Body of pancreas (tissue), 4 donors: Measurements from ENCODE around the gene C6orf136. TPM values are rescaled to one million over a fixed set of nuclear protein-coding genes. Genes with fewer than 3 reads are reported as not detected.
A peak's percentile ranks its signal among the peaks of the same experiment; 100 is the strongest.
"Not testable (repeated sequence)": the region's sequence is repeated elsewhere in the genome, so short reads cannot be mapped to it uniquely, and the experiment has no call there.

Source experiments
- ATAC-seq: fragments of 150-250 bp; one replicate; pipeline ENCODE4 v1.9.1; 2016
- DNase-seq, 4 donors: peaks; one replicate each; pipeline ENCODE4 v3.0.0-alpha.2; 2019
- H3K27ac ChIP-seq, 4 donors: fragments of 200-600 bp; sonication (generic); 1 replicate in 3 of 4; 2 replicates in 1 of 4; pipeline versions ENCODE4 v1.5.1 to v1.6.1; 2016 to 2019; ENCODE audit warnings: mild to moderate bottlenecking in 1 of 4, mixed read lengths in 1 of 4, moderate library complexity in 1 of 4
- H3K27me3 ChIP-seq, 2 donors: fragments of 200-600 bp; sonication (generic); one replicate each; pipeline ENCODE4 v1.6.0; 2016; ENCODE audit warnings: mild to moderate bottlenecking in 1 of 2
- H3K36me3 ChIP-seq, 2 donors: fragments of 200-600 bp; sonication (generic); replicated peaks in 1 of 2; 2 replicates each; pipeline ENCODE4 v1.5.1; 2016; ENCODE audit warnings: low read depth in 2 of 2; ENCODE audit not compliant: insufficient read depth in 1 of 2
- H3K4me1 ChIP-seq: fragments of 200-600 bp; sonication (generic); one replicate; pipeline ENCODE4 v1.6.0; 2016
- H3K4me3 ChIP-seq, 2 donors: fragments of 200-600 bp; sonication (generic); 1 replicate in 1 of 2; 2 replicates in 1 of 2; pipeline ENCODE4 v1.5.1; 2016 to 2019
- H3K9me3 ChIP-seq, 3 donors: fragments of 200-600 bp; sonication (generic); 1 replicate in 2 of 3; 2 replicates in 1 of 3; pipeline ENCODE4 v1.5.1; 2016
- POLR2A ChIP-seq, 3 donors: fragments of 450-650 bp; IDR thresholded peaks; one replicate each; pipeline ENCODE4 v1.6.1; 2016; ENCODE audit warnings: antibody characterized with exemption in 3 of 3, mild to moderate bottlenecking in 2 of 3
- WGBS, 2 donors: methylation state at CpG; one replicate each; pipeline ENCODE4 v1.1.5; 2017; 5-methylcytosine and 5-hydroxymethylcytosine counted together
- intact Hi-C: fragments of 100-400 bp; cut with DNase I; formaldehyde crosslinking; loops from one replicate; pipeline ENCODE4 v1.15.1; 2023
- total RNA-seq, 2 donors: library from RNA; depleted of rRNA; stranded (reverse); fragments of >200 nt; gene quantifications; one replicate each; pipeline ENCODE4 v1.1.0, GENCODE V29; 2016
- TF ChIP-seq, protein P1 (sequence below), 7 experiments: fragments of 450-650 bp in 4 of 7; fragments of 200-600 bp in 3 of 7; sonication (generic) in 3 of 7; IDR thresholded peaks; one replicate each; pipeline ENCODE4 v1.5.1; 2016 to 2019; ENCODE audit warnings: antibody characterized with exemption in 7 of 7

Gene C6orf136
- total RNA-seq, 2 donors from 2014 or later = 7.3 to 28.3 TPM

DNA sequence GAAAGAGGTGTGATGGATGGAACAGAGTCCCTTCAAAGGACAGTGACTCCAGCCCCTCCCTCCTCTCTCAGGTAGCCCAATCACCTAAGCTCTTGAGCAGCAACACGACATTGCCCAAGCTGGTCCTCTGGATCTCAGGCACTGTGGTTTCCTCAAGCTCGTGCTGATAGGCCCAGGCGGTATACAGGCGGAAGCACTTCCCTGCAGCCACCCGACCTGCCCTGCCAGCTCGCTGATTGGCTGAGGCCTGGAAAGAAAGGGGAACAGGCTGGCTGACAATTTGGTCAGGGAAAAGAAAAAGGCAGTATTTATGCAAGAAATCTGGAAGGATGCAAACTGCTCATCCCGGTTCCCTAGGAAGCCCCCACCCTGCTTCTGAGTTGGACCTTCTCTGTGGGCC, 9.6 kb downstream of the C6orf136 start:
- H3K4me1 ChIP-seq = no peaks in the 10 kb centered on the region
- no peaks in the 10 kb centered on the region for H3K9me3 ChIP-seq
- no peaks in the 10 kb centered on the region for H3K27me3 ChIP-seq
- ATAC-seq (no peak), DNase-seq (peak in 1 of 4 donors; percentile 21)
- H3K36me3 ChIP-seq = peaks cover 6 to 54% of the 10 kb centered on the region in 2 donors
- no peak overlapping the region for H3K4me3 ChIP-seq
- intact Hi-C loops = no loop called here
- H3K27ac ChIP-seq = no peak overlapping the region
- WGBS, 2 donors = 64 to 80% methylated on average over 6 to 7 of the region's 7 CpGs
- TF ChIP-seq, protein P1, sequence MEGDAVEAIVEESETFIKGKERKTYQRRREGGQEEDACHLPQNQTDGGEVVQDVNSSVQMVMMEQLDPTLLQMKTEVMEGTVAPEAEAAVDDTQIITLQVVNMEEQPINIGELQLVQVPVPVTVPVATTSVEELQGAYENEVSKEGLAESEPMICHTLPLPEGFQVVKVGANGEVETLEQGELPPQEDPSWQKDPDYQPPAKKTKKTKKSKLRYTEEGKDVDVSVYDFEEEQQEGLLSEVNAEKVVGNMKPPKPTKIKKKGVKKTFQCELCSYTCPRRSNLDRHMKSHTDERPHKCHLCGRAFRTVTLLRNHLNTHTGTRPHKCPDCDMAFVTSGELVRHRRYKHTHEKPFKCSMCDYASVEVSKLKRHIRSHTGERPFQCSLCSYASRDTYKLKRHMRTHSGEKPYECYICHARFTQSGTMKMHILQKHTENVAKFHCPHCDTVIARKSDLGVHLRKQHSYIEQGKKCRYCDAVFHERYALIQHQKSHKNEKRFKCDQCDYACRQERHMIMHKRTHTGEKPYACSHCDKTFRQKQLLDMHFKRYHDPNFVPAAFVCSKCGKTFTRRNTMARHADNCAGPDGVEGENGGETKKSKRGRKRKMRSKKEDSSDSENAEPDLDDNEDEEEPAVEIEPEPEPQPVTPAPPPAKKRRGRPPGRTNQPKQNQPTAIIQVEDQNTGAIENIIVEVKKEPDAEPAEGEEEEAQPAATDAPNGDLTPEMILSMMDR (IDR thresholded peaks at IDR 0.05) = no peak
- no peak for TF ChIP-seq POLR2A (IDR thresholded peaks at IDR 0.05)

DNA sequence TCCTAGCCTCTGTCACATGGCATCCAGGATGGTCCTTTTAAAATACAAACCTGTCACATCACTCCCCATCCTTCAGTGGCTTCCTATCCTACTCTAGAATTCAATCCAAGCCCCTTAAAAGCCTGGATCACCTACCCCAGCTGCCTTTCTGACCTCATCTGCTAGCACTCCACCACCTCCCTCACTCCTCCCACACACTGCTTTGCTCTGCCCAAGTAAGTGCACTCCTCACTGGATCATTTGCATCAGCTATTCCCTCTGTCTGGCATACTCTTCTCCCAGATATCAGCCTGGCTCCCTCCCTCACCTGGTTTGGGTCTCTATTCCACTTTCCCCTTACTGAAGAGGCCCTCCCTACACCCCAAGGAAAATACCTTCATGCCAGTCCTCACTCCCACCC, 10.5 kb downstream of the C6orf136 start:
- peaks cover 13 to 56% of the 10 kb centered on the region in 2 donors for H3K36me3 ChIP-seq

GRCh38 chr6:30657922-30658321, 11.0 kb downstream of the C6orf136 start:
- DNase-seq, intact Hi-C loops: not testable (repeated sequence)
- 90 to 92% methylated on average over 5 of the region's 5 CpGs for WGBS, 2 donors

More for the DNA sequence above, 10.5 kb downstream of the C6orf136 start:
- Histone ChIP-seq H3K27me3 (no peaks in the 10 kb centered on the region), H3K4me3 (no peak overlapping the region), H3K9me3 (no peaks in the 10 kb centered on the region), H3K4me1 (no peaks in the 10 kb centered on the region), H3K27ac (no peak overlapping the region)
- no peak for DNase-seq
- TF ChIP-seq POLR2A (IDR thresholded peaks at IDR 0.05) = no peak
- TF ChIP-seq, protein P1 (IDR thresholded peaks at IDR 0.05) = no peak
- intact Hi-C loops = no loop called here
- no peak for ATAC-seq

DNA sequence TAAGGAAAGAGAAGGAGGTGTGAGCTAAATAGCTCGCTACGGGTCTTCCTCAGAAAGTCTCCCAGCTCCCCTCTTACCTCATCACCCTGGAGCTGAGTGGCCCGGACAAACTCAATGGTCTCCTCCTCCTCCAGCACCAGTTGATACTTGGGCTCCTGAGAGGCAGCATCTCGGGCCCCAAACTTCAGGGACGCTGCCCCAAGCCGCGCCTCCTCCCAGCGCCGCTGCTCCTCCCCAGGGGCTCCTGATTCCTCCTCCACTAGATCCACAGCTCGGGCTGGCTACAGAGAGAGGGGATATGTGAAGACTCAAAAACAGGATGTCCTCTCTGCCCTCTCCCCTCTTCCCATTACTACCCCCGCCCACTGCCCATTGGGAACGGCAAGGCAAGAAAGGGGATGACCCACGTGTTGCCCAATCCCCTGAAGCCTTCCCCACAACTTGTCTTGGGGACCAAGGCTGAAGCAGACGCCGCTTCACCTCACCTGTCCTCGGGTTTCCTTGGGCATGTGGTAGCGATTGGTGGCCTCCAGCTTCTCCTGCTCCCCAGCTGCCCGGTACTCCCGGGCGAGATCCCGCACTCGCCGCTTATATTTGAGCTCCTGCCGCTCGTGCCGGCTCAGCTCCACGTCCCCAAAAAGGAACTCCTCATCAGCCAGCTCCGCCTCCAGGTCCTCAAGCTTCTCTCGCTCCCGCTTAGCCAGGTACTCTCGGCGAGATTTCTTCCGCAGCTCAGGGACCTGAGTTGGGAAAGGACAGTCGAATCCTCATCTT, 18.2 kb downstream of the C6orf136 start:
- intact Hi-C loops = no loop called here
- no peak for ATAC-seq
- no peak for TF ChIP-seq POLR2A (IDR thresholded peaks at IDR 0.05)
- TF ChIP-seq, protein P1 (IDR thresholded peaks at IDR 0.05) = no peak
- 89 to 92% methylated on average over 33 to 34 of the region's 34 CpGs for WGBS, 2 donors
- Histone ChIP-seq H3K9me3 (no peaks in the 10 kb centered on the region), H3K36me3 (peaks cover 17 to 42% of the 10 kb centered on the region in 2 donors), H3K4me1 (no peaks in the 10 kb centered on the region), H3K27ac (no peak overlapping the region), H3K4me3 (no peak overlapping the region), H3K27me3 (no peaks in the 10 kb centered on the region)
- DNase-seq = no peak

More at GRCh38 chr6:30657922-30658321, 11.0 kb downstream of the C6orf136 start:
- not testable (repeated sequence) for H3K9me3 ChIP-seq, H3K27me3 ChIP-seq, ATAC-seq, H3K4me1 ChIP-seq, H3K4me3 ChIP-seq, H3K27ac ChIP-seq
- peaks cover 18 to 56% of the 10 kb centered on the region in 2 donors for H3K36me3 ChIP-seq

GRCh38 chr6:30666300-30666699, 19.4 kb downstream of the C6orf136 start:
- ATAC-seq, H3K4me1 ChIP-seq, H3K27ac ChIP-seq, H3K9me3 ChIP-seq, intact Hi-C loops, H3K4me3 ChIP-seq, H3K27me3 ChIP-seq: not testable (repeated sequence)
- 63 to 66% methylated on average over 2 of the region's 2 CpGs for WGBS, 2 donors
- peaks cover 17 to 46% of the 10 kb centered on the region in 2 donors for H3K36me3 ChIP-seq
- DNase-seq = peak in 1 of 4 donors; percentile 27
